K562 treated with DMSO at 1 percent for 24 hours (cell line): ENCODE measurements around the gene LHFPL5. TPM values are rescaled to one million over a fixed set of nuclear protein-coding genes. Genes with fewer than 3 reads are reported as not detected.

Experiments used
- total RNA-seq: library from RNA; unstranded; fragments of 300-600 nt; gene quantifications from 2 replicates; pipeline ENCODE4 v1.2.3, GENCODE V29; 2022; ENCODE audit warnings: low read depth; ENCODE audit not compliant: insufficient read depth

LHFPL5 gene
- total RNA-seq, result not detected in 2 replicates

GRCh38 chr6:35804996-35805736 lies at the start of gene LHFPL5:
Gene LHFPL5 (plus strand): TSS chr6:35805352. CDS start chr6:35805671, 319 bp downstream.

DNA sequence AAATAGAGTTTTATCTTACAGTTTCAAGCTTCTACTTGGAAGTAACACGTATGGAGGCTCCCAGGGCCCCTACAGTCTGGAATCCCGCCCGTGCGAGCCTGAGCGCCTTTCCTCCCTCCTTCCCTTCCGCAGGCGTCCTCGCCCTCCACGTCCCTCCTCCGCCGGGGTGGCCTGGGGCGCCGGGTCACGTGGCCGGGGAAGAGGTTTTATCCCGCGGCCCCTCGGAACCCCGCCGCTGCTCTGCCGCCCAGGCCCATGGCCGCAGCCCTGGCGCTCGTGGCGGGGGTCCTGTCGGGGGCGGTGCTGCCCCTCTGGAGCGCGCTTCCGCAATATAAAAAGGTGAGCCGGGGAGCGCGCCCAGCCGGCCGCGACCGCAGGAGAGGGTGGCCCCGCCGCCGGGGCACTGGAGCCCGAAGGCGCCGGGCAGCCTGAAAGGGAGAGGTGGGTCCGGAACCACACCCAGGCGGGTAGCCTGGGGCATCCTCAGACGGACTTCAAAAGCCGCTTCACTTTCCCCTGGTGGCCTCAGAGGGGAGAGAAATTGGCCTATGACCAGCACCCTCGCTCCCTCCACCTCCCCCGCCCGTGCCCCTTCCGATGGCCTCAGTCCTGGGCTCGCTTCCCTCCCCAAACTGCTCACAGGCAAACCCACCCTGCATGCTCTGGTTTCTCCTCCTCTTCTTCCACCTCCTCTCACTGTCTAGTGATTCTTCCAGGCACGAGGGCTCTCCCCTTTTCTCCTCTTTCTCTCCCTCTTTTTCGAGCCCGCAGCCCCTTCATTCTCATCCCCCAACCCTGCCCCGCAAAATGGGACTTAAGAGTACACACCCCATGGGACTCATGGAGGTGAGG lies 28.6 kb upstream of the LHFPL5 start, which contains the start of gene CLPSL2:
Gene CLPSL2, plus strand, starts transcription at position 235 of the 852 bp plus-strand sequence. Its CDS starts 21 bp downstream, at position 256.

GRCh38 chr6:35780719-35781118 lies 24.4 kb upstream of the LHFPL5 start, which contains the start of gene CLPSL1:
Gene CLPSL1 (plus strand): TSS chr6:35781019. CDS start chr6:35781111, 92 bp downstream.

Other genes with a start within 250 kb of the LHFPL5 start
- gene FKBP5, start 116.4 kb upstream of the LHFPL5 start, total RNA-seq, result 31.2 and 37.0 TPM in 2 replicates
- gene ARMC12, start 68.3 kb upstream of the LHFPL5 start, total RNA-seq, result 0.36 and 0.59 TPM in 2 replicates
- gene CLPSL2, start 28.8 kb upstream of the LHFPL5 start, total RNA-seq, result not detected in 2 replicates
- not detected in 2 replicates for gene CLPSL1, start 24.3 kb upstream of the LHFPL5 start, total RNA-seq
- gene CLPS, start 8.0 kb upstream of the LHFPL5 start, total RNA-seq, result not detected in 2 replicates
- 29.7 and 40.1 TPM in 2 replicates for gene SRPK1, start 115.7 kb downstream of the LHFPL5 start, total RNA-seq
- not detected in 2 replicates for gene SLC26A8, start 219.3 kb downstream of the LHFPL5 start, total RNA-seq
- gene MAPK14, start 222.5 kb downstream of the LHFPL5 start, total RNA-seq, result 36.6 and 42.3 TPM in 2 replicates